DOHH2 (cell line): ENCODE data around the gene PSTPIP1.
A peak's percentile ranks its signal among the peaks of the same experiment; 100 is the strongest.

Source experiments
- H3F3A ChIP-seq: fragments of 200-600 bp; sonication (generic), shearing (Covaris generic); 2 replicates; pipeline ENCODE4 v1.6.0; 2016; ENCODE audit warnings: antibody characterized with exemption, mild to moderate bottlenecking; ENCODE audit not compliant: control insufficient read depth, insufficient read depth
- H3K27ac ChIP-seq: fragments of 200-600 bp; sonication (generic); 2 replicates; pipeline ENCODE4 v1.5.1; 2014; ENCODE audit warnings: low read depth, mild to moderate bottlenecking, low read length, moderate library complexity
- H3K27me3 ChIP-seq: fragments of 200-600 bp; sonication (generic); 2 replicates; pipeline ENCODE4 v1.6.1; 2014; ENCODE audit warnings: mild to moderate bottlenecking, low read length, mixed read lengths; ENCODE audit not compliant: control insufficient read depth
- H3K36me3 ChIP-seq: fragments of 200-600 bp; sonication (generic); 2 replicates; pipeline ENCODE4 v1.6.1; 2014; ENCODE audit warnings: mild to moderate bottlenecking, low read length, moderate library complexity, mixed read lengths; ENCODE audit not compliant: control insufficient read depth
- H3K4me1 ChIP-seq: fragments of 200-600 bp; sonication (generic); 2 replicates; pipeline ENCODE4 v1.6.1; 2014; ENCODE audit warnings: mild to moderate bottlenecking, low read length, mixed read lengths; ENCODE audit not compliant: control insufficient read depth
- H3K4me2 ChIP-seq: fragments of 200-600 bp; sonication (generic); 2 replicates; pipeline ENCODE4 v1.6.0; 2014; ENCODE audit warnings: mild to moderate bottlenecking, low read length, moderate library complexity
- H3K4me3 ChIP-seq: fragments of 200-600 bp; sonication (generic); 2 replicates; pipeline ENCODE4 v1.5.1; 2014; ENCODE audit warnings: mild to moderate bottlenecking, low read length, mixed read lengths
- H3K79me2 ChIP-seq: fragments of 200-600 bp; sonication (generic); 2 replicates; pipeline ENCODE4 v1.6.1; 2014; ENCODE audit warnings: mild to moderate bottlenecking, low read length, mixed read lengths; ENCODE audit not compliant: control insufficient read depth
- H3K9me2 ChIP-seq: fragments of 200-600 bp; sonication (generic); replicated peaks from 2 replicates; pipeline ENCODE4 v1.6.1; 2014; ENCODE audit warnings: mild to moderate bottlenecking, low read length, mixed read lengths; ENCODE audit not compliant: control insufficient read depth
- H3K9me3 ChIP-seq: fragments of 200-600 bp; sonication (generic); 2 replicates; pipeline ENCODE4 v1.6.1; 2014; ENCODE audit warnings: antibody characterized with exemption, low read length, mixed read lengths; ENCODE audit not compliant: control insufficient read depth, insufficient read depth
- H4K20me1 ChIP-seq: fragments of 200-600 bp; sonication (generic); 2 replicates; pipeline ENCODE4 v1.6.0; 2014; ENCODE audit warnings: low read depth, mild to moderate bottlenecking, antibody characterized with exemption, low read length, moderate library complexity; ENCODE audit not compliant: control insufficient read depth, insufficient read depth
- EZH2phosphoT487 ChIP-seq: fragments of 200-600 bp; sonication (generic); IDR thresholded peaks from 2 replicates; pipeline ENCODE4 v1.6.1; 2017; ENCODE audit warnings: borderline replicate concordance, mild to moderate bottlenecking, antibody characterized with exemption, low read length, moderate library complexity, mixed read lengths
- TF ChIP-seq, protein P1 (sequence below): fragments of 200-600 bp; sonication (generic); IDR thresholded peaks from one replicate; pipeline ENCODE4 v1.5.1; 2014; ENCODE audit warnings: antibody characterized with exemption, mild to moderate bottlenecking, low read depth, low read length; ENCODE audit not compliant: poor library complexity, severe bottlenecking

Gene PSTPIP1

DNA sequence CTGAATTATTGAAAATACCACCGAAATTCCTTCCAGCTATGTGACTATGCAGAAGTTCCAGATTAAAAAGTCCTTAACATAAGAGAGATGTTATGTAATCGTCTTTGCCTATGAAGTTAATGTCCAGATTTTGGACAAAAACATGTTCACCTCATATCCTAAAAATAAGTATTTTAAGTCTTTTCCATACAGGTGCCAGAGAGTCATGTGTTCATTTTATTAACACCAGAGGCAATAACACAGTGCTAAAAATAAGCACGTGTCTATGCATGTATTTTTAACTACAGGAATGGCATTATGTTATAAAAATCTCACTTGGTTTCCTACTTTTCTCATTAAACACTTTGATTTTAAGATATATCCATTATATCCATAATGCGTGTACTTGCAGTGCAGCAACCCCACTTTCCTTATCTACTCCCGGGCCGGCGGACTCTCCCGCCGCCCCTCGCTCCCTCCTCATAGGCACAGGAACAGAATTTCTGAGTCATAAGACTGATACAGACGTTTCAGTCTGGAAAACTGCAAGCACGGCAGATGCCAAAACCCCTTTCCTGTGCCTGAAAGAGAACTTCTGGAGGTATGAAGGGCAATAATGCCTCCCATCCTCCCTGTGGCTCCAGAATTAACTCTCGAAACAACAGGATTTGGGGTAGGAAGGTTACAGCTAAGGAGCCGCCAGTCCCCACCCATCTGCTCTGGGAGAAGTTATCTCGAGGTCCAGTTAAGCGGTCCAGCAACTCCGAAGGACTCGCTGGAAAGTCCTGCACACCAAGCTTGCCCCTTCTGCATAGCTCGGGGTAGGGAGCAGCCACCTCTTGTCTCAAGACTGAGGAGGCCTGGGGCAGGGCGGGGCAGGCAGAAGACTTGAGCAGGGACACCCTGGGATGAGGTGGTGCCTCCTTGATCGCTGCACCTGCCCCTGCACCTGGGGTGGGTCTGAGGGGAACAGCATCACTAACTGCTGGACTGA is 22.3 kb upstream of the PSTPIP1 start:
- Histone ChIP-seq H3K27ac (no peak overlapping the region), H3K4me3 (no peak overlapping the region), H3K79me2 (no peaks in the 10 kb centered on the region)

GRCh38 chr15:76973362-76973743 is 21.6 kb upstream of the PSTPIP1 start:
- no peaks in the 10 kb centered on the region for H3F3A ChIP-seq
- no peak overlapping the region for H3K4me2 ChIP-seq
- no peaks in the 10 kb centered on the region for H4K20me1 ChIP-seq
- no peaks in the 10 kb centered on the region for H3K79me2 ChIP-seq
- no peak overlapping the region for H3K4me3 ChIP-seq
- TF ChIP-seq, protein P1, sequence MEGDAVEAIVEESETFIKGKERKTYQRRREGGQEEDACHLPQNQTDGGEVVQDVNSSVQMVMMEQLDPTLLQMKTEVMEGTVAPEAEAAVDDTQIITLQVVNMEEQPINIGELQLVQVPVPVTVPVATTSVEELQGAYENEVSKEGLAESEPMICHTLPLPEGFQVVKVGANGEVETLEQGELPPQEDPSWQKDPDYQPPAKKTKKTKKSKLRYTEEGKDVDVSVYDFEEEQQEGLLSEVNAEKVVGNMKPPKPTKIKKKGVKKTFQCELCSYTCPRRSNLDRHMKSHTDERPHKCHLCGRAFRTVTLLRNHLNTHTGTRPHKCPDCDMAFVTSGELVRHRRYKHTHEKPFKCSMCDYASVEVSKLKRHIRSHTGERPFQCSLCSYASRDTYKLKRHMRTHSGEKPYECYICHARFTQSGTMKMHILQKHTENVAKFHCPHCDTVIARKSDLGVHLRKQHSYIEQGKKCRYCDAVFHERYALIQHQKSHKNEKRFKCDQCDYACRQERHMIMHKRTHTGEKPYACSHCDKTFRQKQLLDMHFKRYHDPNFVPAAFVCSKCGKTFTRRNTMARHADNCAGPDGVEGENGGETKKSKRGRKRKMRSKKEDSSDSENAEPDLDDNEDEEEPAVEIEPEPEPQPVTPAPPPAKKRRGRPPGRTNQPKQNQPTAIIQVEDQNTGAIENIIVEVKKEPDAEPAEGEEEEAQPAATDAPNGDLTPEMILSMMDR = peak; percentile 82
- TF ChIP-seq EZH2phosphoT487 = no peak
- no peaks in the 10 kb centered on the region for H3K9me2 ChIP-seq
- H3K27me3 ChIP-seq = peaks cover 10% of the 10 kb centered on the region; the same call in 1 of the 2 replicates
- H3K4me1 ChIP-seq = no peaks in the 10 kb centered on the region
- H3K27ac ChIP-seq = no peak overlapping the region
- H3K9me3 ChIP-seq = no peaks in the 10 kb centered on the region
- no peaks in the 10 kb centered on the region for H3K36me3 ChIP-seq

More for the DNA sequence above, 22.3 kb upstream of the PSTPIP1 start:
- Histone ChIP-seq H3K9me2 (no peaks in the 10 kb centered on the region), H3F3A (no peaks in the 10 kb centered on the region), H3K4me2 (no peak overlapping the region), H3K4me1 (no peaks in the 10 kb centered on the region), H3K36me3 (no peaks in the 10 kb centered on the region), H3K27me3 (peaks cover 10% of the 10 kb centered on the region; the same call in 1 of the 2 replicates), H3K9me3 (no peaks in the 10 kb centered on the region), H4K20me1 (no peaks in the 10 kb centered on the region)
- no peak for TF ChIP-seq EZH2phosphoT487
- TF ChIP-seq, protein P1 = no peak

DNA sequence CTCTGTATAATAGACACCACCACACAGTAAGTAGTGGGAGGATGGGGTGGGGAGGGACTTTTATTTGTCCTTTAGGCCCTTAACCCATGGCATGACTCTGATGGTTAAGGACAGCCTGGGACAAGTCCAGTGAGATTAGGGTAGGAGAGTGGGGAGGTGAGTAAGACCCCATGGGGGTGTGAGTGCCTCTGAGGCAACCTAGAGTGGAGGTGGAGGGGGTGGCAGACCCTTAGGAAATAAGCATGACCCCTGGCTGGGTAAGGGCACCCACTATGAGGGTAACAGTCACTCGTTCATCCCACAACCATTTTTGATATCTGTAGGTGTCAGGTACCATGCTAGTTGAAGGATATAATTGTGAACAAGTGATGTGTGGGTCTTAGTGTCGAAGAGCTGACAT is 21.0 kb upstream of the PSTPIP1 start:
- Histone ChIP-seq H3K4me2 (no peak overlapping the region), H4K20me1 (no peaks in the 10 kb centered on the region), H3F3A (no peaks in the 10 kb centered on the region), H3K36me3 (no peaks in the 10 kb centered on the region), H3K9me2 (no peaks in the 10 kb centered on the region), H3K4me3 (no peak overlapping the region), H3K9me3 (no peaks in the 10 kb centered on the region), H3K27ac (no peak overlapping the region), H3K4me1 (no peaks in the 10 kb centered on the region), H3K27me3 (peaks cover 8% of the 10 kb centered on the region; the same call in 1 of the 2 replicates), H3K79me2 (no peaks in the 10 kb centered on the region)
- TF ChIP-seq EZH2phosphoT487 = no peak
- TF ChIP-seq, protein P1 = no peak
